Ascending aorta (tissue), 2 donors: ENCODE data around the gene P4HB. TPM values are rescaled to one million over a fixed set of nuclear protein-coding genes. Genes with fewer than 3 reads are reported as not detected.
A peak's percentile ranks its signal among the peaks of the same experiment; 100 is the strongest.

Source experiments
- DNase-seq, 2 donors: peaks; one replicate each; pipeline ENCODE4 v3.0.0-alpha.2; 2019; ENCODE audit warnings: low spot score in 2 of 2
- H3K27ac ChIP-seq, 2 donors: fragments of 200-600 bp; sonication (generic); one replicate each; pipeline ENCODE4 v1.5.1; 2016 to 2017; ENCODE audit warnings: mild to moderate bottlenecking in 1 of 2
- H3K27me3 ChIP-seq: fragments of 200-600 bp; sonication (generic); one replicate; pipeline ENCODE4 v1.5.1; 2017
- H3K36me3 ChIP-seq, 2 donors: fragments of 200-600 bp; sonication (generic); one replicate each; pipeline ENCODE4 v1.5.1; 2016
- H3K4me1 ChIP-seq, 2 donors: fragments of 200-600 bp; sonication (generic); one replicate each; pipeline ENCODE4 v1.5.1; 2016 to 2017; ENCODE audit warnings: mild to moderate bottlenecking in 1 of 2
- H3K4me3 ChIP-seq, 2 donors: fragments of 200-600 bp; sonication (generic); one replicate each; pipeline ENCODE4 v1.5.1; 2016 to 2017; ENCODE audit warnings: mild to moderate bottlenecking in 1 of 2
- H3K9me3 ChIP-seq, 2 donors: fragments of 200-600 bp; sonication (generic); one replicate each; pipeline ENCODE4 v1.5.1; 2016
- CTCF ChIP-seq, 3 experiments: fragments of 200-600 bp in 2 of 3; fragments of 450-650 bp in 1 of 3; sonication (generic) in 2 of 3; IDR thresholded peaks; one replicate each; pipeline ENCODE4 v1.5.1; 2016 to 2019; ENCODE audit warnings: antibody characterized with exemption in 3 of 3, mild to moderate bottlenecking in 1 of 3, moderate library complexity in 1 of 3
- intact Hi-C: fragments of 100-400 bp; cut with DNase I; formaldehyde crosslinking; loops from one replicate; pipeline ENCODE4 v1.15.1; 2023
- total RNA-seq: library from RNA; depleted of rRNA; stranded (reverse); fragments of >200 nt; gene quantifications from one replicate; pipeline ENCODE4 v1.1.0, GENCODE V29; 2016

The P4HB gene
- total RNA-seq, 1 donor from 2014 or later: 670 TPM

- H3K27me3 ChIP-seq: peaks cover 28% of the 10 kb centered on the region
- intact Hi-C loops: no loop called here
- no peaks in the 10 kb centered on the region for H3K9me3 ChIP-seq
- no peaks in the 10 kb centered on the region for H3K36me3 ChIP-seq
- no peak overlapping the region for H3K4me3 ChIP-seq
- H3K4me1 ChIP-seq: peaks cover 0 to 9% of the 10 kb centered on the region in 2 donors
- H3K27ac ChIP-seq: no peak overlapping the region
- no peak for DNase-seq
- TF ChIP-seq CTCF (IDR thresholded peaks at IDR 0.05): no peak
These were observed 53.1 kb downstream of the P4HB start for GRCh38 chr17:81807210-81807719.

- no peak overlapping the region for H3K27ac ChIP-seq
- H3K36me3 ChIP-seq: no peaks in the 10 kb centered on the region
- peaks cover 32% of the 10 kb centered on the region for H3K27me3 ChIP-seq
- no peak overlapping the region for H3K4me3 ChIP-seq
- peaks cover 0 to 9% of the 10 kb centered on the region in 2 donors for H3K4me1 ChIP-seq
- intact Hi-C loops: no loop called here
- H3K9me3 ChIP-seq: no peaks in the 10 kb centered on the region
- DNase-seq: no peak
- TF ChIP-seq CTCF (IDR thresholded peaks at IDR 0.05): no peak
These were observed 53.7 kb downstream of the P4HB start for GRCh38 chr17:81806461-81807209.

GRCh38 chr17:81805707-81806460 is 54.5 kb downstream of the P4HB start:
- no peak for TF ChIP-seq CTCF (IDR thresholded peaks at IDR 0.05)
- peaks cover 32% of the 10 kb centered on the region for H3K27me3 ChIP-seq
- no peak for DNase-seq

GRCh38 chr17:81804559-81805399 is 55.6 kb downstream of the P4HB start:
- H3K36me3 ChIP-seq: no peaks in the 10 kb centered on the region
- H3K27ac ChIP-seq: no peak overlapping the region
- peak overlapping the region; percentile 7 to 20 for H3K4me3 ChIP-seq
- DNase-seq: no peak
- intact Hi-C loops: no loop called here
- H3K4me1 ChIP-seq: peaks cover 0 to 9% of the 10 kb centered on the region in 2 donors
- peaks cover 32% of the 10 kb centered on the region for H3K27me3 ChIP-seq
- TF ChIP-seq CTCF (IDR thresholded peaks at IDR 0.05): no peak
- H3K9me3 ChIP-seq: no peaks in the 10 kb centered on the region

More at GRCh38 chr17:81805707-81806460, 54.5 kb downstream of the P4HB start:
- Histone ChIP-seq H3K4me1 (peaks cover 0 to 9% of the 10 kb centered on the region in 2 donors), H3K36me3 (no peaks in the 10 kb centered on the region), H3K27ac (no peak overlapping the region), H3K9me3 (no peaks in the 10 kb centered on the region), H3K4me3 (no peak overlapping the region)
- intact Hi-C loops: no loop called here
